ENCODE measurements around the gene TLN1. TPM values are rescaled to one million over a fixed set of nuclear protein-coding genes. Genes with fewer than 3 reads are reported as not detected.

The TLN1 gene
- total RNA-seq, 1 donor from 2014 or later = 226 TPM

DNA sequence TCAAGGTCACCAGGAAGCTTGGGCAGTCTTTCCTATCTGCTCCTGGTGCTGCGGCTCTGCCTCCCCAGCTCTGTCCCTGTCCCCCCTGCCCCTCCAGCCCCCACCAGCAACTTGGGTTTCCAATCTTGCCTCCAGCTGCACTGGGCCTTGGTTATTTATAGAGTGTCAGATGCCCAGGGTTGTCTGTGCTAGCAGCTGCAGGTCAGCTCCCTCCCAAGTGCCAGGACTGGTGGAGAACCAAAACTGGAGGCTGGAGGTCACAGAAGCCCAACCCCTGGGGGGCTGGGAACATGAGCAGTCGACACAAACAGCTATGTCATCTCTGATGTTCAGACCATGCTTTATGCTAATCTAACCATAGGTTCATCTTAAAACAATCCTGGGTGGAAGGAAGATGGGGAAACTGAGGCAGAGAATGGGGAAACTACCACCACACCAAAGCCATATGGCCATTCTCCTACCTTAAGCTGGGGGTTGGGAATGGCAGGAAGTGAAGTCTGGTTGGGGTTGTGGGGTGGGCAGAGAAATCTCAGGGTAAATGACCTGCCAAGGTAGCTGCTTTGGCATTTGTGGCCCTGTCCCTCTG is 43.9 kb downstream of the TLN1 start:
- H3K27me3 Mint-ChIP-seq (ENCODE audit: low read depth) = no peaks in the 10 kb centered on the region
- H3K27ac Mint-ChIP-seq = peak overlapping the region; percentile 97
- DNase-seq (ENCODE audit: low spot score in 2 of 2, unreplicated experiment in 2 of 2) = no peak
- H3K4me1 Mint-ChIP-seq = peaks cover 38% of the 10 kb centered on the region
- TF ChIP-seq, protein P1, sequence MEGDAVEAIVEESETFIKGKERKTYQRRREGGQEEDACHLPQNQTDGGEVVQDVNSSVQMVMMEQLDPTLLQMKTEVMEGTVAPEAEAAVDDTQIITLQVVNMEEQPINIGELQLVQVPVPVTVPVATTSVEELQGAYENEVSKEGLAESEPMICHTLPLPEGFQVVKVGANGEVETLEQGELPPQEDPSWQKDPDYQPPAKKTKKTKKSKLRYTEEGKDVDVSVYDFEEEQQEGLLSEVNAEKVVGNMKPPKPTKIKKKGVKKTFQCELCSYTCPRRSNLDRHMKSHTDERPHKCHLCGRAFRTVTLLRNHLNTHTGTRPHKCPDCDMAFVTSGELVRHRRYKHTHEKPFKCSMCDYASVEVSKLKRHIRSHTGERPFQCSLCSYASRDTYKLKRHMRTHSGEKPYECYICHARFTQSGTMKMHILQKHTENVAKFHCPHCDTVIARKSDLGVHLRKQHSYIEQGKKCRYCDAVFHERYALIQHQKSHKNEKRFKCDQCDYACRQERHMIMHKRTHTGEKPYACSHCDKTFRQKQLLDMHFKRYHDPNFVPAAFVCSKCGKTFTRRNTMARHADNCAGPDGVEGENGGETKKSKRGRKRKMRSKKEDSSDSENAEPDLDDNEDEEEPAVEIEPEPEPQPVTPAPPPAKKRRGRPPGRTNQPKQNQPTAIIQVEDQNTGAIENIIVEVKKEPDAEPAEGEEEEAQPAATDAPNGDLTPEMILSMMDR (IDR thresholded peaks at IDR 0.05; ENCODE audit: unreplicated experiment) = no peak
- H3K36me3 Mint-ChIP-seq = peaks cover 21% of the 10 kb centered on the region
- no peaks in the 10 kb centered on the region for H3K9me3 Mint-ChIP-seq
- H3K4me3 Mint-ChIP-seq = peak overlapping the region; percentile 88

DNA sequence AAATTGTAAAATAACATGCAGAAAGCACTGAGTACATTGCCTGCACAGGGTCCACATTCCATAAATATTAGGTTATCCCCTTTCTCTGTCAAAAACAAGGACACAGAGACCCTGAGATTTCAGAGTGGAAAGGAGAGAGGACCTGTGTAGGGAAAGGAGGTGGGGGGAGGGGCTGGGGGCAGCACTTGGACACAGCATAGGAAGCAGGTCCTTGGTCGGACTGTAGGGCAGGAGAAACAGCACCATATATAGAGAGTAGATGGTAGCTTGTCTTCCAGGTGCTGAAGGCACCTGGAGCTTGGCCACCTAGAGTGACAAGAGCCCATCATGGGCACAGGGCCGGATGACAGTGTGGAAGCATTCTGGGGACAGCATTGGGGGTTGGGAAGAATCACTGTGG is 44.7 kb downstream of the TLN1 start:
- Mint-ChIP-seq H3K9me3 (no peaks in the 10 kb centered on the region), H3K27me3 (ENCODE audit: low read depth) (no peaks in the 10 kb centered on the region), H3K4me3 (peak overlapping the region; percentile 49), H3K4me1 (peaks cover 38% of the 10 kb centered on the region), H3K27ac (peak overlapping the region; percentile 66), H3K36me3 (peaks cover 28% of the 10 kb centered on the region)
- DNase-seq (ENCODE audit: low spot score in 2 of 2, unreplicated experiment in 2 of 2) = no peak
- TF ChIP-seq, protein P1 (IDR thresholded peaks at IDR 0.05; ENCODE audit: unreplicated experiment) = no peak

DNA sequence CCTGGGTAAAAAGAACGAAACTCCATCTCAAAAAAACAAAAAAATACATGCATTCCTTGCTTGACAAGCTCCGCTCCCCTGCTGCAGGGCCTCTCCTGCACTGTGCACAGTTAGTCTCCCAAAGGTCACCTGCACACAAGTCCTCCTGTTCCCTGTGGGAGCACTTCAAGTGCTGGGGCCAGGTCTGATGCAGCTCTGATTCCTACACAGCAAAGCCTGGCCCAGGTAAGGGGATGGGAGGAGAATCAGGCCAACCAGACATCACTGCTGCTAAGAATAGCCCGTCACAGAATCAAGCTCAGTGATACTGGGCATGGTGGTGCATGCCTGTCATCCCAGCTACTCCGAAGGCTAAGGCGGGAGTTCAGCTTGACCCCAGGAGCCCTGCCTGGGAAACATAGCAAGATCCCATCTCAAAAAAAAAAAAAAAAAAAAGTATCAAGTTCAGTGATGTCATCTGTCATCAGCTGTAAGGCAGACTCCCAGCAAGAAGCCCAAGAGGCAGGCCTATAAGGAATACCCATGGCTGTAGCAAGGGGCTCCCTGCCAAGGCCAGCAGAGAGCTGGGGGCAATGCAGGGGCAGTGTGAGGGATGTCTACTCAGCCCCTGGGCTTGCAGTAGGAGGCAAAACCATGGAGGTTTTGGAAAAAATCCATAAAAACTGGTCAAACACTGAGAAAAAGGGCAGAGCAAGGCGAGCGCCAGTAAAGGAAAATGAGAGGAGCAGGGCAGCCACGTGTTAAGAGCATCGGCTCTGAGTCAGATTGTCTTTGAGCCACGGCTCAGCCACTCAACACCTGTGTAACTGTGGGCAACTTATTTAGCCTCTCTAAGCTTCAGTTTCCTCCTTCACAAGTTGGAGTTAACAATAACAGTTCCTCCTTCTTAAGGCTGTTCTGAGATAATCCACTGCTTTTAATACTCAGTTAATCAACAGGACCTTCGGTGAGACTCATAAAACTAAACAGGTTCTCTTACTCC is 45.5 kb downstream of the TLN1 start:
- DNase-seq (ENCODE audit: low spot score in 2 of 2, unreplicated experiment in 2 of 2) = no peak
- H3K9me3 Mint-ChIP-seq = no peaks in the 10 kb centered on the region
- H3K36me3 Mint-ChIP-seq = peaks cover 32% of the 10 kb centered on the region
- peak overlapping the region; percentile 66 for H3K27ac Mint-ChIP-seq
- H3K4me3 Mint-ChIP-seq = peak overlapping the region; percentile 6
- no peaks in the 10 kb centered on the region for H3K27me3 Mint-ChIP-seq (ENCODE audit: low read depth)
- TF ChIP-seq, protein P1 (IDR thresholded peaks at IDR 0.05; ENCODE audit: unreplicated experiment) = no peak
- peaks cover 33% of the 10 kb centered on the region for H3K4me1 Mint-ChIP-seq

DNA sequence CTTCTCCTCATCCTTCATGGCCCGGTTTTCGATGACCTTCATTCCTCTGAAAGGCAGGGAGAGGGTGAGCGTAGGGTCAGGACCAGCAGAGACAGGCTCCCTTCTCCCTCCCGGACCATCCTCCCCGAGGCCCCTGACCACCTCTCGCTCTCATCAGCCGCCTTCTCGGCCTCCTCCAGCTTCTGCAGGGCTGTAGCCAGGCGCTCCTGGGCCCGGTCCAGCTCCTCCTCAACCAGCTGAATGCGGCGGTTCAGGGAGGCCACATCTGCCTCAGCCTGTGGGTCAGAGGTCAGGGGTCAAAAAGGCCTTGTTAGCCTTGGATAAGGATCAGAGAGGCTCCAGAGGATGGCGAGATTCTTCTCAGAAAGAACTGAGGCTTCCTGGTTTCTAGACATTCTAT is 46.5 kb downstream of the TLN1 start:
- H3K4me1 Mint-ChIP-seq = peaks cover 30% of the 10 kb centered on the region
- no peak overlapping the region for H3K4me3 Mint-ChIP-seq
- H3K27me3 Mint-ChIP-seq (ENCODE audit: low read depth) = no peaks in the 10 kb centered on the region
- H3K36me3 Mint-ChIP-seq = peaks cover 32% of the 10 kb centered on the region
- H3K9me3 Mint-ChIP-seq = no peaks in the 10 kb centered on the region
- H3K27ac Mint-ChIP-seq = no peak overlapping the region
- no peak for DNase-seq (ENCODE audit: low spot score in 2 of 2, unreplicated experiment in 2 of 2)
- TF ChIP-seq, protein P1 (IDR thresholded peaks at IDR 0.05; ENCODE audit: unreplicated experiment) = no peak

DNA sequence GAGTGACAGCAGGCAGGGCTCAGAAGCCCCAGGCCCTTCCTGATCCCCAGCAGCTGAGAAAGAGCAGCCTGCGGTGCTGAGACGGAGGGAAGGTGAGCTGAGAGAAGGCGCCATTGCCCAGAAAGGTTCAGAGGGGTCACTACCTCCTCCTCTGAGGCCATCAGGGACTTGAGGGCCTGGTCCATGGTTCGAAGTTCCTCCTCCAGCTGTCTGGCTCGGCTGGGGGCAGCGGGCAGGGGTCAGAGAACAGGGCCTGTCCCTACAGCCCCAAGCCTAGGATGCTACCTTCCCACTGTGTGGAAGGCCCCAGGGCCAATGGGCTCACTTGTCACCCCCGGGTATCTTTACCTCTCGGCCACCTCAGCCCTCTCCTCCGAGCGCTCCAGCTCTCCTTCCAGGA is 47.1 kb downstream of the TLN1 start:
- Mint-ChIP-seq H3K27me3 (ENCODE audit: low read depth) (no peaks in the 10 kb centered on the region), H3K4me3 (no peak overlapping the region), H3K9me3 (no peaks in the 10 kb centered on the region), H3K36me3 (peaks cover 32% of the 10 kb centered on the region), H3K27ac (no peak overlapping the region), H3K4me1 (peaks cover 30% of the 10 kb centered on the region)
- TF ChIP-seq, protein P1 (IDR thresholded peaks at IDR 0.05; ENCODE audit: unreplicated experiment) = no peak
- no peak for DNase-seq (ENCODE audit: low spot score in 2 of 2, unreplicated experiment in 2 of 2)

Measured in mesothelial cell of epicardium (in vitro differentiated cells).